Tibial nerve (tissue), 4 donors: ENCODE results near the gene JADE3.

ENCODE experiments used
- EP300 ChIP-seq, 2 donors: sonication (generic); formaldehyde crosslinking; IDR thresholded peaks; one replicate each; pipeline ENCODE4 v1.6.1; 2017; ENCODE audit warnings: antibody characterized with exemption in 2 of 2, mild to moderate bottlenecking in 1 of 2
- POLR2A ChIP-seq, 2 donors: fragments of 450-650 bp; IDR thresholded peaks; one replicate each; pipeline ENCODE4 v1.6.1; 2017; ENCODE audit warnings: antibody characterized with exemption in 2 of 2, mild to moderate bottlenecking in 2 of 2, moderate library complexity in 2 of 2
- TF ChIP-seq, protein P1 (sequence below), 5 experiments: fragments of 200-600 bp in 3 of 5; fragments of 450-650 bp in 2 of 5; sonication (generic) in 3 of 5; IDR thresholded peaks; one replicate each; pipeline ENCODE4 v1.5.1; 2016 to 2019; ENCODE audit warnings: antibody characterized with exemption in 5 of 5, mild to moderate bottlenecking in 3 of 5, moderate library complexity in 2 of 5

DNA sequence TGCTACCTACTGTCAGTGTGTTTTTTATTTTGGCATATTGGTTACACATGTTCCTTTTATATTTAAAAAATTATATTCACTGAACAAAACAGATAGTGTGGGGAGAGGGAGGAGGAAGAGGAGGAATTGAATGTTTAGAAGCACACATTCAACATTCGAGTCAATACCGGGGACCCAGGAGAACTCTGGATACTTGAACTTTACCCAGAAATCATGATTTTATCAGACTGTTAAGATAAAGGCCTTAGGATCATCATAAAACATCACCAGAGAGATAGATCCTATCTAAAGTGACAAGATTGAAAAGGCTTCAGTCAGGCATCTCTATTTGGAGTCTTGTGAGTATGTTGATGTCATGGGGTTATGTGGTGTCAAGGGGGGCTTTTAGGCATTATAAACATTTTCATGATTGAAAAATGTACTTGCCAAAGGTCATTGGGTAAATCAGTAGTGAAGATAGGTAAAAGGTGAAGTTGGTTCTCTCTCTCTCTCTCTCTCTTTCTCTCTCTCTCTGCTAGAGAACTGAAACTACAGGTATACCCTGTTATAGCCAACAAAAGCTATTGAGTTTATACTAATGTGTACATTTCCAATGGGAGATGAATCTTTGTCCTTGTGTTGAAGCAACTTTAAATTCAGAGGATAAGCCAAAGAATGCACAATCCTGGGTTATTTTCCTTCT lies 149.2 kb downstream of the JADE3 start:
- no peak for TF ChIP-seq EP300 (IDR thresholded peaks at IDR 0.05)
- TF ChIP-seq POLR2A (IDR thresholded peaks at IDR 0.05), result no peak
- TF ChIP-seq, protein P1, sequence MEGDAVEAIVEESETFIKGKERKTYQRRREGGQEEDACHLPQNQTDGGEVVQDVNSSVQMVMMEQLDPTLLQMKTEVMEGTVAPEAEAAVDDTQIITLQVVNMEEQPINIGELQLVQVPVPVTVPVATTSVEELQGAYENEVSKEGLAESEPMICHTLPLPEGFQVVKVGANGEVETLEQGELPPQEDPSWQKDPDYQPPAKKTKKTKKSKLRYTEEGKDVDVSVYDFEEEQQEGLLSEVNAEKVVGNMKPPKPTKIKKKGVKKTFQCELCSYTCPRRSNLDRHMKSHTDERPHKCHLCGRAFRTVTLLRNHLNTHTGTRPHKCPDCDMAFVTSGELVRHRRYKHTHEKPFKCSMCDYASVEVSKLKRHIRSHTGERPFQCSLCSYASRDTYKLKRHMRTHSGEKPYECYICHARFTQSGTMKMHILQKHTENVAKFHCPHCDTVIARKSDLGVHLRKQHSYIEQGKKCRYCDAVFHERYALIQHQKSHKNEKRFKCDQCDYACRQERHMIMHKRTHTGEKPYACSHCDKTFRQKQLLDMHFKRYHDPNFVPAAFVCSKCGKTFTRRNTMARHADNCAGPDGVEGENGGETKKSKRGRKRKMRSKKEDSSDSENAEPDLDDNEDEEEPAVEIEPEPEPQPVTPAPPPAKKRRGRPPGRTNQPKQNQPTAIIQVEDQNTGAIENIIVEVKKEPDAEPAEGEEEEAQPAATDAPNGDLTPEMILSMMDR (IDR thresholded peaks at IDR 0.05), result no peak
